ENCODE measurements around the gene FTO. TPM values are rescaled to one million over a fixed set of nuclear protein-coding genes. Genes with fewer than 3 reads are reported as not detected.

FTO gene
- 84.1 and 94.5 TPM in 2 replicates for total RNA-seq

GRCh38 chr16:53703590-53704444 lies at the start of gene FTO, which contains the start of gene RPGRIP1L:
FTO (plus strand) TSS chr16:53704156.
RPGRIP1L (minus strand) TSS chr16:53703859; CDS start chr16:53700723, 3,136 bp downstream.

Other genes with a start within 250 kb of the FTO start
- 25.7 and 36.4 TPM in 2 replicates for gene AKTIP, start 200.9 kb upstream of the FTO start, total RNA-seq
- gene RPGRIP1L, start 297 bp upstream of the FTO start, total RNA-seq, result 17.3 and 17.4 TPM in 2 replicates

All from uterine smooth muscle cell (primary cell).